A549 treated with AZD9567 at 1 μM for 4 hours (cell line): ENCODE measurements around the gene SIRT2. TPM values are rescaled to one million over a fixed set of nuclear protein-coding genes. Genes with fewer than 3 reads are reported as not detected.

Experiments used
- total RNA-seq: library from RNA; stranded (reverse); fragments of 200-300 nt; extraction: Qiagen RNA extraction; gene quantifications from 5 replicates; pipeline ENCODE4 v1.2.3, GENCODE V29; 2022; ENCODE audit not compliant: insufficient read depth

The SIRT2 gene
- 35.3 to 38.9 TPM (median 36.2 TPM) in 5 replicates for total RNA-seq

DNA sequence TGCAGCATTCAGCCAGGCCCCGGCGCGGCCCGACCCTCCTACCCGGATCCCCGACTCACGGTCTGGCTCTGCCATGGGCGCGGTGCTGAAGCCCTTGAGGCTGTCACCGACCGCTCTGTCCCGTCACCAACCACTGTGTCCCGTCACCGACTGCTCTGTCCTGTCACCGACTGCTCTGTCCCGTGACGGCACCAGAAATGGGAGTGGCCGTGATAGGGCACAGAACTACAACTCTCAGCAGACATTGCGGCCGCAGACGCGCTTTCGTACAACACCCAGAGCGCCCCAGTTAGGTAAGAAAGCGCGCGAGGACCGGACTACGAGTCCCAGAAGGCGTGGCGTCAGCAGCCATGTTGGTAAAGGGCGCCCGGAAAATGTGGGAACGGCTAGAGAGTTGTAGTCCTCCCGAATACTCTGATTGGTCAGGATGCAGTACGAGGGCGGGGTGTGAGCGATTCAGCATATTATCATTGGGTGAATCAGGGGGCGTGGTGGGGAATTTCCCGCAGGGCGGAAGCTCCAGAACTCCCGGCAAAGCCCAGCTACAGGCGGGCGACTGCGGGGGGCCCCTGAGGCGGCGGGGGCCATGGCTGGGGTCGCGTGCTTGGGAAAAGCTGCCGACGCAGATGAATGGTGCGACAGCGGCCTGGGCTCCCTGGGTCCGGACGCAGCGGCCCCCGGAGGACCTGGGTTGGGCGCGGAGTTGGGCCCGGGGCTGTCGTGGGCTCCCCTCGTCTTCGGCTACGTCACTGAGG, at the start of gene SIRT2, which contains the start of gene NFKBIB:
Gene SIRT2, minus strand, starts transcription at position 172 of the 755 bp plus-strand sequence. Its CDS starts 97 bp downstream, at position 75.
Gene NFKBIB, plus strand, starts transcription at position 523 of the 755 bp plus-strand sequence. Its CDS starts 64 bp downstream, at position 587.

DNA sequence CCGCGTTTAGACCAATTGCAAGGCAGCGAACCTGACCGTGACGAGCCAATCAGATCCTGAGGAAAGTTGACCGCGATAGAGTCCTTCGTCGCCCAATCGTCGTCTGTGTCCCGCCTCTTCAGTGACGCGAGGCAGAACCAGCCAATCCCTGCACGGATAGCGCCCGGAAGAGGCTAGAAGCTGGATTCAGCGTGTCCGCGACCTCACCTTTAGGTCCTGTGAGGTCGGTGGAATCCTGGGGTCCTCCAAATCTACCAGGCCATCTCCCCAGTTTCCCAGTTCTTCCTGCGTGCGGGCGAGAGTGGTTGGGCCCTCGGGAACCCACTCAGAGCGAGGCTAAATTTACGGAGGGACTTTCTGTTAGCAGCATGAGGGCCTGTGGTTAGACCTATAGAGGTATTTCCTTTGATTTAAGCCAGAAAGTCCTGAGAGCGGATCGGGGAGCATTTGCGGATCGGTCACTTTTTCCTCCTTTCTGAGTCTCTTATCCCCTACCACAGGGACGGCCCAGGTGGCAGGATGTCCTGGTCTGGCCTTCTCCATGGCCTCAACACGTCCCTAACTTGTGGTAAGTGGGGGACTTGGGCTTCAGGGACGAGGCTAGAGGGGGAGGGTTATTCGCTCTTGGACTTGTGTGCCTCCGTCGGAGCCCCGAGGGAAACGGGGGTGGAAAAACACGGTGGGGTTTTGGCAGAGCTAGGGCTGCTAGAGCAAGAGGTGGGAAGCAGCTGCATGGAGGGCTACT, 31.5 kb upstream of the SIRT2 start, which contains the start of gene MRPS12:
Gene MRPS12, plus strand, starts transcription at position 169 of the 745 bp plus-strand sequence. Its CDS starts 351 bp downstream, at position 520.

GRCh38 chr19:38929929-38930775, 30.7 kb upstream of the SIRT2 start, which contains the start of gene SARS2:
Gene SARS2 (minus strand): TSS chr19:38930763. CDS start chr19:38930736, 27 bp downstream.

DNA sequence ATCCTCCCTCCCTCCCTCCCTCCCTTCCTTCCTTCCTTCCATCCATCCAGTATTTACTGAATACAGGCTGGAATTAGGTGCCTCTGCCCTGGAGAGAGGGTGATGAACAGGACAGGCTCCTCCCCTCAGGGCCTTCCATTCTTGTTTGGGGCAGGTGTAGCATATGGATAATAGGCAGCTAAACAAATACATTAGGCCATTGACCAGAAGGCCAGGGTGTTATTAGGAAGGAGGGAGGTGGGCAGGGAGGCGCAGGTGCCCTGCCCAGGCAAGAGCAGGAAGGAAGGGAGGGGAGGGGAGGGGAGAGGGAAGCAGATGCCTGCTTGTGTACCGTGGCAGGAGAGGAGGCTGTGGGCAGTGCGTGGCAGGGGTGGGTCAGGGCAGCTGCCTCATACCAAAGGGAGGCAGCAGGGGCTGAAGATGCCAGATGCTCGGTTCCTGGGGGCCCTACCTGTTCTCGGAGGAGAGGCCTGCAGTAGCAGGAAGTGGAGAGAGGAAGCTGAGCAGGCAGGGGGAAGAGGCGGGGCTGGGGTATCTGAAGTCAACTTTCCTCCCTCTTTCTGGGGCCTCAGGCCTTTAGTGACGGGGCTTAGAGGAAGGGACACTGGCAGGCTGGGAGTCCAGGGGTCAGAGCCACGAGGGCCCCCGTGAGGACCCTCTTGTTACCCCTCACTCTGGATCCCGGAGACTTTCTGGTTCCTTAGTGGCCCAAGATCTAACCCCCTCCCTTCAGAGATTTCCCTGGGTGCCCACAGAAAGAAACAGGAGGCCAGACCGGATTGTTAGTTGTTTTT, 21.4 kb downstream of the SIRT2 start, which contains the start of gene RINL:
Gene RINL, minus strand, starts transcription at position 495 of the 794 bp plus-strand sequence. CDS start 1,533 bp downstream, outside the sequence.

DNA sequence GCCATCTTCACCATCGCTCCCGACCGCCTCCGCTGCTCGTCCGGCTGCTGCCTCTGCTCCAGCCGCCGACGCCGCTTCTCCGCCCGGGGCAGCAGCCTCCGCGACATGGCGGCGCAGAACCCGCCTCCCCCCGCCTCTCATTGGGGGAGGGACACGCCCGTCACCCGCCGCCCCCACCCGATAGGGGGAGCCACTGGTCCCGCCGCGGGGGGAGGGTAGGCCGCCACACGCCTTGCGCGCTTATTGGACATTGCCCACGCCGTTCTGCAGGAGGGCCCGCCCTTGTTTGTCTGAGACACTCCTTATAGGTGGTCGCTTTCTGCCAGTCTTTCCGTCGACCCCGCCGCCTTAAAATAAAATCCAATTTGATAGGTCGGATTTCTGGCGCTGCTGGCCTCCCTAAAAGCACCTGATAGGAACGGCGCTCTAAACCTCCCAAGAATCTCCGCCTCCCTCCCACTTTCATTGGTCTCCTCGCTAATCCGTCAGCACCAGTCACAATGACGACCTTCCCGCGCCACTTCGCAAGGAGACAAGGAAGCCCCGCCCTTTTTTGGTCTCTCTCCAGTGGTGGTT, 49.5 kb downstream of the SIRT2 start, which contains the start of gene HNRNPL:
Gene HNRNPL, minus strand, starts transcription at position 127 of the 576 bp plus-strand sequence. Its CDS starts 20 bp downstream, at position 107.

Other genes starting within 250 kb of the SIRT2 start
- 4.3 to 7.3 TPM (median 5.5 TPM) in 5 replicates for gene CAPN12, start 155.1 kb downstream of the SIRT2 start, total RNA-seq
- gene LGALS7, start 126.1 kb downstream of the SIRT2 start, total RNA-seq, result 0.23 TPM in 1 of 5 replicates, not detected in the others
- 0.42 to 0.57 TPM (median 0.46 TPM) in 3 of 5 replicates, not detected in the others for gene LGALS7B, start 110.4 kb downstream of the SIRT2 start, total RNA-seq
- gene LGALS4, start 86.7 kb downstream of the SIRT2 start, total RNA-seq, result 0.49 to 1.0 TPM (median 0.60 TPM) in 4 of 5 replicates, not detected in the other
- gene ECH1, start 67.8 kb downstream of the SIRT2 start, total RNA-seq, result 264 to 308 TPM (median 279 TPM) in 5 replicates
- gene HNRNPL, start 49.6 kb downstream of the SIRT2 start, total RNA-seq, result 319 to 411 TPM (median 329 TPM) in 5 replicates
- gene RINL, start 21.3 kb downstream of the SIRT2 start, total RNA-seq, result 1.6 to 10.9 TPM (median 2.5 TPM) in 5 replicates
- 67.2 to 126 TPM (median 97.7 TPM) in 5 replicates for gene NFKBIB, start 351 bp upstream of the SIRT2 start, total RNA-seq
- gene CCER2, start 12.6 kb upstream of the SIRT2 start, total RNA-seq, result 0.72 to 1.1 TPM (median 0.89 TPM) in 4 of 5 replicates, not detected in the other
- 56.5 to 71.5 TPM (median 60.9 TPM) in 5 replicates for gene SARS2, start 31.1 kb upstream of the SIRT2 start, total RNA-seq
- gene MRPS12, start 31.3 kb upstream of the SIRT2 start, total RNA-seq, result 240 to 311 TPM (median 272 TPM) in 5 replicates
- gene FBXO17, start 76.1 kb upstream of the SIRT2 start, total RNA-seq, result 51.9 to 84.2 TPM (median 80.0 TPM) in 5 replicates
- gene FBXO27, start 132.9 kb upstream of the SIRT2 start, total RNA-seq, result 3.0 to 6.9 TPM (median 3.8 TPM) in 5 replicates
- 0.03 to 0.07 TPM (median 0.05 TPM) in 3 of 5 replicates, not detected in the others for gene ACP7, start 184.8 kb upstream of the SIRT2 start, total RNA-seq
- gene PAK4, start 226.2 kb upstream of the SIRT2 start, total RNA-seq, result 88.0 to 108 TPM (median 104 TPM) in 5 replicates